ENCODE measurements around the gene DEFB128.

DNA sequence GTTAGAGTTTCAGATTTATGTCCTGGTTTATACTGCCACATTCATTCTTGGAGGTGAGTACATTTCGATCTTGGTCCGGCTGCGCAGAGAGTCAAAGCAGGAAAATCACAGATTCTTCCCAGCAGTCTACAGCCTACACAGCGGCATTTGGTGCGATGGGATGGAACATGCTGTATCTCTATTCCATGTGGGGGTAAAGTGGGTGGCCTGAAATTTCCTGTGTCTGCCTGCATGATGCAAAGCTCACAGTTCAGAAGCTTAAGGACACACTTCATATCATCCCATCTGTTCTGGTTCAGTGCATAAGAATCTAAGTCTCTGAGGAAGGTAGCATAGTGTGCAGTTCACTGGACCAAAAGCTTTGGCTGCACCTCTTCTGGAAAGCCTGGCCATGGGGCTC, 32.4 kb downstream of the DEFB128 start, which contains the start of gene DEFB127:
- TF ChIP-seq, protein P1, sequence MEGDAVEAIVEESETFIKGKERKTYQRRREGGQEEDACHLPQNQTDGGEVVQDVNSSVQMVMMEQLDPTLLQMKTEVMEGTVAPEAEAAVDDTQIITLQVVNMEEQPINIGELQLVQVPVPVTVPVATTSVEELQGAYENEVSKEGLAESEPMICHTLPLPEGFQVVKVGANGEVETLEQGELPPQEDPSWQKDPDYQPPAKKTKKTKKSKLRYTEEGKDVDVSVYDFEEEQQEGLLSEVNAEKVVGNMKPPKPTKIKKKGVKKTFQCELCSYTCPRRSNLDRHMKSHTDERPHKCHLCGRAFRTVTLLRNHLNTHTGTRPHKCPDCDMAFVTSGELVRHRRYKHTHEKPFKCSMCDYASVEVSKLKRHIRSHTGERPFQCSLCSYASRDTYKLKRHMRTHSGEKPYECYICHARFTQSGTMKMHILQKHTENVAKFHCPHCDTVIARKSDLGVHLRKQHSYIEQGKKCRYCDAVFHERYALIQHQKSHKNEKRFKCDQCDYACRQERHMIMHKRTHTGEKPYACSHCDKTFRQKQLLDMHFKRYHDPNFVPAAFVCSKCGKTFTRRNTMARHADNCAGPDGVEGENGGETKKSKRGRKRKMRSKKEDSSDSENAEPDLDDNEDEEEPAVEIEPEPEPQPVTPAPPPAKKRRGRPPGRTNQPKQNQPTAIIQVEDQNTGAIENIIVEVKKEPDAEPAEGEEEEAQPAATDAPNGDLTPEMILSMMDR (IDR thresholded peaks at IDR 0.05; ENCODE audit: low read depth, low read length, missing input control), result no peak
- no peak for TF ChIP-seq HNF4A (conservative IDR thresholded peaks at IDR 0.05)
- no peak for TF ChIP-seq GABPA (IDR thresholded peaks at IDR 0.05 in 1 of 2, conservative IDR thresholded peaks at IDR 0.05 in 1 of 2)
- TF ChIP-seq, protein P2, sequence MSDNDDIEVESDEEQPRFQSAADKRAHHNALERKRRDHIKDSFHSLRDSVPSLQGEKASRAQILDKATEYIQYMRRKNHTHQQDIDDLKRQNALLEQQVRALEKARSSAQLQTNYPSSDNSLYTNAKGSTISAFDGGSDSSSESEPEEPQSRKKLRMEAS (IDR thresholded peaks at IDR 0.05), result no peak
- TF ChIP-seq, protein P3, sequence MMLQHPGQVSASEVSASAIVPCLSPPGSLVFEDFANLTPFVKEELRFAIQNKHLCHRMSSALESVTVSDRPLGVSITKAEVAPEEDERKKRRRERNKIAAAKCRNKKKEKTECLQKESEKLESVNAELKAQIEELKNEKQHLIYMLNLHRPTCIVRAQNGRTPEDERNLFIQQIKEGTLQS (IDR thresholded peaks at IDR 0.05), result no peak
